H7 (cell line): ENCODE results near the gene PALD1. TPM values are rescaled to one million over a fixed set of nuclear protein-coding genes. Genes with fewer than 3 reads are reported as not detected.

Experiments
- total RNA-seq: library from RNA; depleted of rRNA; stranded (reverse); fragments of >200 nt; shearing (Covaris generic); gene quantifications from 2 replicates; pipeline ENCODE4 v1.2.3, GENCODE V29; 2014; rRNA removed

The PALD1 gene
- total RNA-seq, 1 experiment from 2014 or later, result 51.9 TPM

Other genes with a start within 250 kb of the PALD1 start
- 207 and 232 TPM in 2 replicates for gene PPA1, start 245.3 kb upstream of the PALD1 start, total RNA-seq
- gene NPFFR1, start 194.8 kb upstream of the PALD1 start, total RNA-seq, result not detected in 2 replicates
- gene LRRC20, start 96.1 kb upstream of the PALD1 start, total RNA-seq, result 26.6 and 27.8 TPM in 2 replicates
- gene EIF4EBP2, start 74.6 kb upstream of the PALD1 start, total RNA-seq, result 68.6 and 78.0 TPM in 2 replicates
- gene NODAL, start 37.1 kb upstream of the PALD1 start, total RNA-seq, result 151 and 252 TPM in 2 replicates
- not detected in 2 replicates for gene PRF1, start 124.0 kb downstream of the PALD1 start, total RNA-seq
- gene ADAMTS14, start 193.7 kb downstream of the PALD1 start, total RNA-seq, result 1.1 and 2.4 TPM in 2 replicates